GM21619 (cell line): ENCODE results near the gene MEF2A.
A peak's percentile ranks its signal among the peaks of the same experiment; 100 is the strongest.
"Not testable (repeated sequence)": the region's sequence is repeated elsewhere in the genome, so short reads cannot be mapped to it uniquely, and the experiment has no call there.

Experiments
- ATAC-seq: cut with Tn5 transposase; IDR thresholded peaks from one replicate; pipeline ENCODE4 v1.9.1; 2021; ENCODE audit not compliant: unreplicated experiment

The MEF2A gene

GRCh38 chr15:99644913-99645542 is 79.2 kb downstream of the MEF2A start:
- ATAC-seq, result no peak

GRCh38 chr15:99645543-99645935 is 79.8 kb downstream of the MEF2A start:
- ATAC-seq, result no peak

- no peak for ATAC-seq
These were observed 80.2 kb downstream of the MEF2A start for GRCh38 chr15:99645951-99646350.

- no peak for ATAC-seq
These were observed 85.4 kb downstream of the MEF2A start for GRCh38 chr15:99651023-99651807.

- ATAC-seq, result no peak
These were observed 90.4 kb downstream of the MEF2A start for GRCh38 chr15:99656205-99656604.

- no peak for ATAC-seq
These were observed 92.2 kb downstream of the MEF2A start for GRCh38 chr15:99657996-99658395.

GRCh38 chr15:99662903-99663302 is 97.1 kb downstream of the MEF2A start:
- ATAC-seq, result no peak

- not testable (repeated sequence) for ATAC-seq
These were observed 100.3 kb downstream of the MEF2A start for GRCh38 chr15:99666073-99666472.

- ATAC-seq, result no peak
These were observed 102.9 kb downstream of the MEF2A start for GRCh38 chr15:99668533-99669182.

- ATAC-seq, result no peak
These were observed 103.5 kb downstream of the MEF2A start for GRCh38 chr15:99669250-99669649.

GRCh38 chr15:99671926-99672635 is 106.3 kb downstream of the MEF2A start:
- ATAC-seq, result no peak

GRCh38 chr15:99673111-99673510 is 107.3 kb downstream of the MEF2A start:
- no peak for ATAC-seq

GRCh38 chr15:99674279-99674678 is 108.5 kb downstream of the MEF2A start:
- ATAC-seq, result no peak

GRCh38 chr15:99677540-99678134 is 111.9 kb downstream of the MEF2A start:
- ATAC-seq, result peak; percentile 82

- ATAC-seq, result no peak
These were observed 114.5 kb downstream of the MEF2A start for GRCh38 chr15:99680276-99680675.

GRCh38 chr15:99681990-99682389 is 116.2 kb downstream of the MEF2A start:
- no peak for ATAC-seq

- no peak for ATAC-seq
These were observed 116.7 kb downstream of the MEF2A start for GRCh38 chr15:99682455-99682854.

GRCh38 chr15:99683000-99683670 is 117.4 kb downstream of the MEF2A start:
- ATAC-seq, result no peak

GRCh38 chr15:99686290-99686689 is 120.5 kb downstream of the MEF2A start:
- no peak for ATAC-seq

GRCh38 chr15:99692825-99693224 is 127.0 kb downstream of the MEF2A start:
- no peak for ATAC-seq
